ENCODE results near the gene IL36A. TPM values are rescaled to one million over a fixed set of nuclear protein-coding genes. Genes with fewer than 3 reads are reported as not detected.

The IL36A gene
- total and polyA plus RNA-seq, 9 of the 15 experiments (the other 6 are each of a cell fraction or from before 2014, with no cell fraction given): not detected

DNA sequence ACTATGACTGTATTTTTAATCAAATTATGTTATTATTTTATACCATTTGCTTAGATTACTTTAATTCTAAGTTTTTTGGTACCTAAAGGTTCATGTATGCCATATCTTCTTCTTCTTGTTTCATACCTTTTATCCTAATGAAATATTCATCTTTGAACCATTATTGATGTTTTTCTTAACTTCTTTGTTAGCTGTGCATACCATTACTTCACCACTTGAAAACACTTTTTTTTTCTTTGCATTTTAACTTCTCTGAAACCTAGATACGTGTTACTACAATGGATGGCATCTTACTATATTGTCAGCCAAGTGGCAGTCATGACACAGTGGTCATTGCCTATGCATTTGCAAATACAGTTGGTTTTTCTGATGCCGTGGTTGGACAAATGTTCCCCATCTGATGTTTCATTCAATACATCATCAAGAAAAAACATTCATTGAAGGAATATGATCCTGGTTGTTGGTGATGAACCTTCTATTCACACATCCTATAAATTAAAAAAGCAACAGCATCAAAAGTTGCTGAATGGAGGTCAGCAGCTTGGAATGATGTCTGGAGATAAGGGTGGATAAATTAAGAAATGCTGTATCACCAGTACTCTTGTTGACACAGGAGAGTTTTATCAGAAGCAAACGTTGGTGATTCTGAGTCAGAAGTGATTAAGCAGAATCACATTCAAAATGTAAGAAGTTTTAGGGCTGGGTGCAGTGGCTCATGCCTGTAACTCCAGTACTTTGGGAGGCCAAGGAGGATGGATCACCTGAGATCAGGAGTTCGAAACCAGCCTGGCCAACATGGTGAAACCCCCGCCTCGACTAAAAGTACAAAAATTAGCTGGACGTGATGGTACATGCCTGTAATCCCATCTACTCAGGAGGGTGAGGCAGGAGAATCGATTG lies 7.4 kb downstream of the IL36A start (continued):
- TF ChIP-seq ETV5 (CRISPR knock-in tag; IDR thresholded peaks at IDR 0.05; ENCODE audit: low read depth): no peak
- TF ChIP-seq SRF (CRISPR knock-in tag; IDR thresholded peaks at IDR 0.05): no peak
- no peak for TF ChIP-seq FOXK1 (CRISPR knock-in tag; IDR thresholded peaks at IDR 0.05; ENCODE audit: borderline replicate concordance)
- TF ChIP-seq, protein P1, sequence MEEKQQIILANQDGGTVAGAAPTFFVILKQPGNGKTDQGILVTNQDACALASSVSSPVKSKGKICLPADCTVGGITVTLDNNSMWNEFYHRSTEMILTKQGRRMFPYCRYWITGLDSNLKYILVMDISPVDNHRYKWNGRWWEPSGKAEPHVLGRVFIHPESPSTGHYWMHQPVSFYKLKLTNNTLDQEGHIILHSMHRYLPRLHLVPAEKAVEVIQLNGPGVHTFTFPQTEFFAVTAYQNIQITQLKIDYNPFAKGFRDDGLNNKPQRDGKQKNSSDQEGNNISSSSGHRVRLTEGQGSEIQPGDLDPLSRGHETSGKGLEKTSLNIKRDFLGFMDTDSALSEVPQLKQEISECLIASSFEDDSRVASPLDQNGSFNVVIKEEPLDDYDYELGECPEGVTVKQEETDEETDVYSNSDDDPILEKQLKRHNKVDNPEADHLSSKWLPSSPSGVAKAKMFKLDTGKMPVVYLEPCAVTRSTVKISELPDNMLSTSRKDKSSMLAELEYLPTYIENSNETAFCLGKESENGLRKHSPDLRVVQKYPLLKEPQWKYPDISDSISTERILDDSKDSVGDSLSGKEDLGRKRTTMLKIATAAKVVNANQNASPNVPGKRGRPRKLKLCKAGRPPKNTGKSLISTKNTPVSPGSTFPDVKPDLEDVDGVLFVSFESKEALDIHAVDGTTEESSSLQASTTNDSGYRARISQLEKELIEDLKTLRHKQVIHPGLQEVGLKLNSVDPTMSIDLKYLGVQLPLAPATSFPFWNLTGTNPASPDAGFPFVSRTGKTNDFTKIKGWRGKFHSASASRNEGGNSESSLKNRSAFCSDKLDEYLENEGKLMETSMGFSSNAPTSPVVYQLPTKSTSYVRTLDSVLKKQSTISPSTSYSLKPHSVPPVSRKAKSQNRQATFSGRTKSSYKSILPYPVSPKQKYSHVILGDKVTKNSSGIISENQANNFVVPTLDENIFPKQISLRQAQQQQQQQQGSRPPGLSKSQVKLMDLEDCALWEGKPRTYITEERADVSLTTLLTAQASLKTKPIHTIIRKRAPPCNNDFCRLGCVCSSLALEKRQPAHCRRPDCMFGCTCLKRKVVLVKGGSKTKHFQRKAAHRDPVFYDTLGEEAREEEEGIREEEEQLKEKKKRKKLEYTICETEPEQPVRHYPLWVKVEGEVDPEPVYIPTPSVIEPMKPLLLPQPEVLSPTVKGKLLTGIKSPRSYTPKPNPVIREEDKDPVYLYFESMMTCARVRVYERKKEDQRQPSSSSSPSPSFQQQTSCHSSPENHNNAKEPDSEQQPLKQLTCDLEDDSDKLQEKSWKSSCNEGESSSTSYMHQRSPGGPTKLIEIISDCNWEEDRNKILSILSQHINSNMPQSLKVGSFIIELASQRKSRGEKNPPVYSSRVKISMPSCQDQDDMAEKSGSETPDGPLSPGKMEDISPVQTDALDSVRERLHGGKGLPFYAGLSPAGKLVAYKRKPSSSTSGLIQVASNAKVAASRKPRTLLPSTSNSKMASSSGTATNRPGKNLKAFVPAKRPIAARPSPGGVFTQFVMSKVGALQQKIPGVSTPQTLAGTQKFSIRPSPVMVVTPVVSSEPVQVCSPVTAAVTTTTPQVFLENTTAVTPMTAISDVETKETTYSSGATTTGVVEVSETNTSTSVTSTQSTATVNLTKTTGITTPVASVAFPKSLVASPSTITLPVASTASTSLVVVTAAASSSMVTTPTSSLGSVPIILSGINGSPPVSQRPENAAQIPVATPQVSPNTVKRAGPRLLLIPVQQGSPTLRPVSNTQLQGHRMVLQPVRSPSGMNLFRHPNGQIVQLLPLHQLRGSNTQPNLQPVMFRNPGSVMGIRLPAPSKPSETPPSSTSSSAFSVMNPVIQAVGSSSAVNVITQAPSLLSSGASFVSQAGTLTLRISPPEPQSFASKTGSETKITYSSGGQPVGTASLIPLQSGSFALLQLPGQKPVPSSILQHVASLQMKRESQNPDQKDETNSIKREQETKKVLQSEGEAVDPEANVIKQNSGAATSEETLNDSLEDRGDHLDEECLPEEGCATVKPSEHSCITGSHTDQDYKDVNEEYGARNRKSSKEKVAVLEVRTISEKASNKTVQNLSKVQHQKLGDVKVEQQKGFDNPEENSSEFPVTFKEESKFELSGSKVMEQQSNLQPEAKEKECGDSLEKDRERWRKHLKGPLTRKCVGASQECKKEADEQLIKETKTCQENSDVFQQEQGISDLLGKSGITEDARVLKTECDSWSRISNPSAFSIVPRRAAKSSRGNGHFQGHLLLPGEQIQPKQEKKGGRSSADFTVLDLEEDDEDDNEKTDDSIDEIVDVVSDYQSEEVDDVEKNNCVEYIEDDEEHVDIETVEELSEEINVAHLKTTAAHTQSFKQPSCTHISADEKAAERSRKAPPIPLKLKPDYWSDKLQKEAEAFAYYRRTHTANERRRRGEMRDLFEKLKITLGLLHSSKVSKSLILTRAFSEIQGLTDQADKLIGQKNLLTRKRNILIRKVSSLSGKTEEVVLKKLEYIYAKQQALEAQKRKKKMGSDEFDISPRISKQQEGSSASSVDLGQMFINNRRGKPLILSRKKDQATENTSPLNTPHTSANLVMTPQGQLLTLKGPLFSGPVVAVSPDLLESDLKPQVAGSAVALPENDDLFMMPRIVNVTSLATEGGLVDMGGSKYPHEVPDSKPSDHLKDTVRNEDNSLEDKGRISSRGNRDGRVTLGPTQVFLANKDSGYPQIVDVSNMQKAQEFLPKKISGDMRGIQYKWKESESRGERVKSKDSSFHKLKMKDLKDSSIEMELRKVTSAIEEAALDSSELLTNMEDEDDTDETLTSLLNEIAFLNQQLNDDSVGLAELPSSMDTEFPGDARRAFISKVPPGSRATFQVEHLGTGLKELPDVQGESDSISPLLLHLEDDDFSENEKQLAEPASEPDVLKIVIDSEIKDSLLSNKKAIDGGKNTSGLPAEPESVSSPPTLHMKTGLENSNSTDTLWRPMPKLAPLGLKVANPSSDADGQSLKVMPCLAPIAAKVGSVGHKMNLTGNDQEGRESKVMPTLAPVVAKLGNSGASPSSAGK (IDR thresholded peaks at IDR 0.05): peak; percentile 19; the same call in 1 of the 2 replicates
- TF ChIP-seq ELF4 (CRISPR knock-in tag; IDR thresholded peaks at IDR 0.05): no peak
- no peak; the same call in 1 of the 2 replicates for TF ChIP-seq ZBED1 (IDR thresholded peaks at IDR 0.05)
- no peak for TF ChIP-seq ESRRA (IDR thresholded peaks at IDR 0.05; ENCODE audit: borderline replicate concordance, low read depth)
- TF ChIP-seq ZNF239 (CRISPR knock-in tag; IDR thresholded peaks at IDR 0.05): no peak
- TF ChIP-seq KLF6 (CRISPR knock-in tag; IDR thresholded peaks at IDR 0.05; ENCODE audit: borderline replicate concordance): no peak
- peak; percentile 80 for TF ChIP-seq MTA1 (IDR thresholded peaks at IDR 0.05; ENCODE audit: borderline replicate concordance)
- TF ChIP-seq CCNT2 (IDR thresholded peaks at IDR 0.05; ENCODE audit: borderline replicate concordance, extremely low read depth, insufficient read length, low read depth, low read length): peak; percentile 27
- TF ChIP-seq ZNF408 (CRISPR knock-in tag; IDR thresholded peaks at IDR 0.05; ENCODE audit: low read depth): no peak
- TF ChIP-seq NFE2 (IDR thresholded peaks at IDR 0.05; ENCODE audit: low read depth): peak; percentile 100
- no peak for TF ChIP-seq ZNF347 (CRISPR knock-in tag; IDR thresholded peaks at IDR 0.05; ENCODE audit: low read depth)
- TF ChIP-seq COPS2 (conservative IDR thresholded peaks at IDR 0.05): no peak
- TF ChIP-seq TAF9B (IDR thresholded peaks at IDR 0.05; ENCODE audit: partially characterized antibody): peak; percentile 77
- TF ChIP-seq PHF20 (IDR thresholded peaks at IDR 0.05; ENCODE audit: partially characterized antibody): peak; percentile 49
- TF ChIP-seq ZNF41 (CRISPR knock-in tag; conservative IDR thresholded peaks at IDR 0.05): peak; percentile 14; the same call in 1 of the 2 replicates
